Thyroid gland (tissue), 4 donors: ENCODE measurements around the gene SARDH.

Experiments
- CTCF ChIP-seq, 6 experiments: fragments of 200-600 bp in 3 of 6; fragments of 450-650 bp in 3 of 6; sonication (generic) in 3 of 6; IDR thresholded peaks; one replicate each; pipeline ENCODE4 v1.5.1; 2016 to 2019; ENCODE audit warnings: antibody characterized with exemption in 6 of 6, mild to moderate bottlenecking in 2 of 6, inconsistent platforms in 1 of 6, moderate library complexity in 1 of 6
- POLR2A ChIP-seq, 2 donors: fragments of 450-650 bp; IDR thresholded peaks; one replicate each; pipeline ENCODE4 v1.6.1; 2017; ENCODE audit warnings: antibody characterized with exemption in 2 of 2, mild to moderate bottlenecking in 2 of 2, moderate library complexity in 1 of 2

- TF ChIP-seq POLR2A (IDR thresholded peaks at IDR 0.05) (no peak), CTCF (IDR thresholded peaks at IDR 0.05) (no peak)
Observed at GRCh38 chr9:133759946-133760345, 21.8 kb upstream of the SARDH start.
